Kidney epithelial cell (primary cell): ENCODE results near the gene CDC42EP3. TPM values are rescaled to one million over a fixed set of nuclear protein-coding genes. Genes with fewer than 3 reads are reported as not detected.

Experiments
- DNase-seq: peaks from one replicate; pipeline ENCODE4 v3.0.0-alpha.2; 2010; ENCODE audit warnings: low read depth
- H3K27me3 ChIP-seq: 2 replicates; pipeline ENCODE4 v1.6.0; 2011; ENCODE audit warnings: low read length; ENCODE audit not compliant: control insufficient read depth, insufficient read depth
- H3K36me3 ChIP-seq: 2 replicates; pipeline ENCODE4 v1.5.1; 2011; ENCODE audit warnings: low read length; ENCODE audit not compliant: control insufficient read depth, insufficient read depth
- H3K4me3 ChIP-seq: 2 replicates; pipeline ENCODE4 v1.5.1; 2011; ENCODE audit warnings: low read depth, mild to moderate bottlenecking, control low read depth, low read length
- CTCF ChIP-seq: IDR thresholded peaks from 2 replicates; pipeline ENCODE4 v1.5.1; 2011; ENCODE audit warnings: mild to moderate bottlenecking, moderate library complexity, low read length, control low read depth, inconsistent platforms; ENCODE audit not compliant: insufficient read depth, poor library complexity, severe bottlenecking
- total RNA-seq: library from RNA; depleted of rRNA; stranded (reverse); fragments of >200 nt; gene quantifications from 2 replicates; pipeline ENCODE4 v1.2.3, GENCODE V29; 2015

Gene CDC42EP3
- total RNA-seq, 1 donor from 2014 or later: 68.7 TPM

GRCh38 chr2:37711831-37712230 lies 40.4 kb upstream of the CDC42EP3 start:
- no peaks in the 10 kb centered on the region for H3K36me3 ChIP-seq
- no peaks in the 10 kb centered on the region for H3K27me3 ChIP-seq
- H3K4me3 ChIP-seq: no peak overlapping the region
- no peak for DNase-seq
- no peak for TF ChIP-seq CTCF

GRCh38 chr2:37711308-37711731 lies 39.9 kb upstream of the CDC42EP3 start:
- Histone ChIP-seq H3K27me3 (no peaks in the 10 kb centered on the region), H3K4me3 (no peak overlapping the region), H3K36me3 (no peaks in the 10 kb centered on the region)
- peak; percentile 95 for DNase-seq
- no peak for TF ChIP-seq CTCF

DNA sequence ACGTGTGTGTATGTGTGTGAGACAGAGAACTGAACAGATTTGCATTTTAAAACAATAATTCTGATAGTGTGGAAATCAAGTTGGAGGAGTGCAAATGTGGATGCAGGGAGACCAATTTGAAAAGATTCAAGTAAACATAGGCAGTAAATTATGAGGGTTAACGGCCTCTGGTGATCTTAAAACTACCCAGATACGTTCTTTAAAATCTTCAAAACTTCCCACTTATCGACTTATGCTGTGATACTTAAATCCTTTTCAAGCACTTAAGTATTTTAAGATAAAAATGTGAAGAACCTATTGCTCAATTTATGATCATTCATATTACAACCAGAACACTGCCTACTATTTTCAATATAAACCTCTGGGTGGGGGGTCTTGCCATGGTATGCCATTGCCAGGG lies 37.7 kb upstream of the CDC42EP3 start:
- Histone ChIP-seq H3K36me3 (no peaks in the 10 kb centered on the region), H3K27me3 (no peaks in the 10 kb centered on the region), H3K4me3 (no peak overlapping the region)
- no peak for TF ChIP-seq CTCF
- DNase-seq: no peak

- Histone ChIP-seq H3K27me3 (no peaks in the 10 kb centered on the region), H3K36me3 (no peaks in the 10 kb centered on the region), H3K4me3 (no peak overlapping the region)
- no peak for TF ChIP-seq CTCF
- no peak for DNase-seq
Observed at GRCh38 chr2:37708146-37708545, 36.7 kb upstream of the CDC42EP3 start.

GRCh38 chr2:37707393-37707792 lies 36.0 kb upstream of the CDC42EP3 start:
- no peak for TF ChIP-seq CTCF
- Histone ChIP-seq H3K4me3 (no peak overlapping the region), H3K27me3 (no peaks in the 10 kb centered on the region), H3K36me3 (no peaks in the 10 kb centered on the region)
- no peak for DNase-seq

GRCh38 chr2:37706334-37707183 lies 35.1 kb upstream of the CDC42EP3 start:
- Histone ChIP-seq H3K27me3 (no peaks in the 10 kb centered on the region), H3K4me3 (no peak overlapping the region), H3K36me3 (no peaks in the 10 kb centered on the region)
- DNase-seq: no peak
- TF ChIP-seq CTCF: no peak
